EH (cell line): ENCODE measurements around the gene TBL1XR1.

Experiments
- DNase-seq: peaks from one replicate; pipeline ENCODE4 v3.0.0-alpha.2; 2015; ENCODE audit warnings: low read depth

TBL1XR1 gene

GRCh38 chr3:177109688-177110330 lies 87.5 kb downstream of the TBL1XR1 start:
- DNase-seq = no peak

- no peak for DNase-seq
These were observed 88.6 kb downstream of the TBL1XR1 start for GRCh38 chr3:177108648-177109047.

GRCh38 chr3:177107461-177108239 lies 89.6 kb downstream of the TBL1XR1 start:
- no peak for DNase-seq

GRCh38 chr3:177106594-177106993 lies 90.7 kb downstream of the TBL1XR1 start:
- DNase-seq = no peak

- DNase-seq = no peak
These were observed 91.1 kb downstream of the TBL1XR1 start for GRCh38 chr3:177106184-177106583.

GRCh38 chr3:177105623-177106022 lies 91.7 kb downstream of the TBL1XR1 start:
- no peak for DNase-seq

GRCh38 chr3:177104299-177104992 lies 92.8 kb downstream of the TBL1XR1 start:
- DNase-seq = no peak

GRCh38 chr3:177102553-177102952 lies 94.7 kb downstream of the TBL1XR1 start:
- DNase-seq = peak; percentile 55

GRCh38 chr3:177098551-177098950 lies 98.7 kb downstream of the TBL1XR1 start:
- no peak for DNase-seq

- no peak for DNase-seq
These were observed 100.7 kb downstream of the TBL1XR1 start for GRCh38 chr3:177096615-177097014.

GRCh38 chr3:177093966-177094365 lies 103.3 kb downstream of the TBL1XR1 start:
- DNase-seq = no peak

GRCh38 chr3:177089901-177090300 lies 107.4 kb downstream of the TBL1XR1 start:
- DNase-seq = no peak

GRCh38 chr3:177089110-177089509 lies 108.2 kb downstream of the TBL1XR1 start:
- no peak for DNase-seq

- DNase-seq = no peak
These were observed 111.5 kb downstream of the TBL1XR1 start for GRCh38 chr3:177085794-177086193.

- no peak for DNase-seq
These were observed 112.7 kb downstream of the TBL1XR1 start for GRCh38 chr3:177084616-177085015.

GRCh38 chr3:177080122-177080521 lies 117.2 kb downstream of the TBL1XR1 start:
- DNase-seq = no peak

- no peak for DNase-seq
These were observed 117.6 kb downstream of the TBL1XR1 start for GRCh38 chr3:177079684-177080083.

- peak; percentile 32 for DNase-seq
These were observed 125.7 kb downstream of the TBL1XR1 start for GRCh38 chr3:177071496-177072156.

GRCh38 chr3:177069514-177070329 lies 127.6 kb downstream of the TBL1XR1 start:
- peak; percentile 75 for DNase-seq

GRCh38 chr3:177068967-177069366 lies 128.3 kb downstream of the TBL1XR1 start:
- DNase-seq = no peak

- DNase-seq = no peak
These were observed 131.2 kb downstream of the TBL1XR1 start for GRCh38 chr3:177066068-177066467.
